ENCODE data around the gene CNTN5. TPM values are rescaled to one million over a fixed set of nuclear protein-coding genes. Genes with fewer than 3 reads are reported as not detected.
A peak's percentile ranks its signal among the peaks of the same experiment; 100 is the strongest.

CNTN5 gene
- total RNA-seq, 1 experiment from 2014 or later, result not detected

- TF ChIP-seq, protein P1, sequence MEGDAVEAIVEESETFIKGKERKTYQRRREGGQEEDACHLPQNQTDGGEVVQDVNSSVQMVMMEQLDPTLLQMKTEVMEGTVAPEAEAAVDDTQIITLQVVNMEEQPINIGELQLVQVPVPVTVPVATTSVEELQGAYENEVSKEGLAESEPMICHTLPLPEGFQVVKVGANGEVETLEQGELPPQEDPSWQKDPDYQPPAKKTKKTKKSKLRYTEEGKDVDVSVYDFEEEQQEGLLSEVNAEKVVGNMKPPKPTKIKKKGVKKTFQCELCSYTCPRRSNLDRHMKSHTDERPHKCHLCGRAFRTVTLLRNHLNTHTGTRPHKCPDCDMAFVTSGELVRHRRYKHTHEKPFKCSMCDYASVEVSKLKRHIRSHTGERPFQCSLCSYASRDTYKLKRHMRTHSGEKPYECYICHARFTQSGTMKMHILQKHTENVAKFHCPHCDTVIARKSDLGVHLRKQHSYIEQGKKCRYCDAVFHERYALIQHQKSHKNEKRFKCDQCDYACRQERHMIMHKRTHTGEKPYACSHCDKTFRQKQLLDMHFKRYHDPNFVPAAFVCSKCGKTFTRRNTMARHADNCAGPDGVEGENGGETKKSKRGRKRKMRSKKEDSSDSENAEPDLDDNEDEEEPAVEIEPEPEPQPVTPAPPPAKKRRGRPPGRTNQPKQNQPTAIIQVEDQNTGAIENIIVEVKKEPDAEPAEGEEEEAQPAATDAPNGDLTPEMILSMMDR (conservative IDR thresholded peaks at IDR 0.05), result no peak
- no peak overlapping the region for H2BK120ac ChIP-seq (ENCODE audit: low read depth, low read length, poor library complexity, severe bottlenecking)
- no peak overlapping the region for H3K4ac ChIP-seq (ENCODE audit: low read depth, low read length)
- no peak overlapping the region for H4K8ac ChIP-seq (replicated peaks; ENCODE audit: insufficient read length, low read depth, low read length)
- Mint-ChIP-seq H3K27me3 (ENCODE audit: low read depth) (peaks cover 10% of the 10 kb centered on the region), H3K9me3 (no peaks in the 10 kb centered on the region), H3K4me1 (peaks cover 75 to 82% of the 10 kb centered on the region in 2 experiments), H3K27ac (peak overlapping the region; percentile 65 to 99 (median 72); a peak in 6 of 7 replicates), H3K4me3 (no peak overlapping the region), H3K36me3 (ENCODE audit: insufficient read depth in 1 of 3, low read depth in 3 of 3) (no peaks in the 10 kb centered on the region)
- H3K18ac ChIP-seq (ENCODE audit: insufficient read length, low read depth, low read length), result no peak overlapping the region
- H2BK20ac ChIP-seq (ENCODE audit: low read depth, low read length, poor library complexity, severe bottlenecking), result no peak overlapping the region
- no peak overlapping the region for H3K9ac ChIP-seq (ENCODE audit: extremely low read depth, insufficient read length, low read length)
- no peaks in the 10 kb centered on the region for H3K79me2 ChIP-seq (ENCODE audit: insufficient read depth, low read length)
- H3K56ac ChIP-seq (ENCODE audit: insufficient read length, low read depth, low read length), result no peak overlapping the region
- no peaks in the 10 kb centered on the region for H3K23me2 ChIP-seq (ENCODE audit: insufficient read length, low read depth, low read length, poor library complexity, severe bottlenecking)
- no peak for DNase-seq
- no peak overlapping the region for H4K91ac ChIP-seq (ENCODE audit: insufficient read length, low read depth, low read length)
- no CpG with 5 or more reads among the region's 4 CpGs for WGBS (ENCODE audit: extremely low coverage, insufficient read length, low lambda C conversion rate)
- no peaks in the 10 kb centered on the region for H3K79me1 ChIP-seq (ENCODE audit: insufficient read depth, low read depth, low read length, poor library complexity, severe bottlenecking)
- no peaks in the 10 kb centered on the region for H3K9me3 ChIP-seq (ENCODE audit: control insufficient read depth, low read depth, low read length)
- peaks cover 8% of the 10 kb centered on the region; the same call in 1 of the 2 replicates for H3K4me1 ChIP-seq (ENCODE audit: insufficient read depth, low read length)
- H3K4me2 ChIP-seq (ENCODE audit: insufficient read depth, insufficient read length, low read length), result no peak overlapping the region
- no peak overlapping the region for H2BK5ac ChIP-seq (ENCODE audit: insufficient read length, low read length)
- no peak overlapping the region for H3T11ph ChIP-seq (ENCODE audit: low read length)
- no peaks in the 10 kb centered on the region for H4K20me1 ChIP-seq (ENCODE audit: control insufficient read depth, insufficient read depth, insufficient read length)
- H2BK12ac ChIP-seq (ENCODE audit: insufficient read length, low read depth, low read length), result no peak overlapping the region
- H3K27ac ChIP-seq (ENCODE audit: insufficient read length, low read depth, low read length), result no peak overlapping the region
- H3K23ac ChIP-seq (ENCODE audit: insufficient read length, low read depth, low read length), result no peak overlapping the region
- no peak overlapping the region for H2AK5ac ChIP-seq (ENCODE audit: insufficient read length, low read length)
- H2BK15ac ChIP-seq (ENCODE audit: low read depth, low read length), result no peak overlapping the region
- no peak overlapping the region for H2AFZ ChIP-seq (ENCODE audit: low read length)
- peaks cover 8% of the 10 kb centered on the region; the same call in 1 of the 2 replicates for H3K27me3 ChIP-seq (ENCODE audit: insufficient read depth, low read length)
- H4K5ac ChIP-seq (ENCODE audit: insufficient read length, low read depth, low read length), result no peak overlapping the region
- H3K14ac ChIP-seq (ENCODE audit: insufficient read depth, low read length), result no peak overlapping the region
Measured at GRCh38 chr11:99419991-99420390, 399.2 kb downstream of the CNTN5 start.
